H1 (cell line): Measurements from ENCODE around the gene BLOC1S3.

ENCODE experiments used
- CBX8 ChIP-seq: fragments of 300-800, 300-1000 bp; sonication (generic); IDR thresholded peaks from 2 replicates; pipeline ENCODE4 v1.7.1; 2016; ENCODE audit warnings: low read depth, low read length, borderline replicate concordance
- CHD2 ChIP-seq: IDR thresholded peaks from 2 replicates; pipeline ENCODE4 v1.6.1; 2012; ENCODE audit warnings: low read length, improper control_type of control experiment
- CTCF ChIP-seq, 3 experiments: IDR thresholded peaks; 1 replicate in 2 of 3; 2 replicates in 1 of 3; pipeline versions ENCODE4 v1.5.1 to v1.6.1; 2011; ENCODE audit warnings: low read length in 3 of 3, mild to moderate bottlenecking in 3 of 3, inconsistent platforms in 2 of 3, low read depth in 1 of 3, moderate library complexity in 1 of 3; ENCODE audit not compliant: insufficient read depth in 1 of 3; ENCODE audit errors: control extremely low read depth in 1 of 3
- EZH2 ChIP-seq: fragments of 200-600 bp; sonication (generic); IDR thresholded peaks from 2 replicates; pipeline ENCODE4 v1.7.1; 2012; ENCODE audit warnings: low read depth, mild to moderate bottlenecking, moderate library complexity, low read length, inconsistent platforms; ENCODE audit not compliant: severe bottlenecking
- POLR2A ChIP-seq, 2 experiments: IDR thresholded peaks; 1 replicate in 1 of 2; 2 replicates in 1 of 2; pipeline ENCODE4 v1.6.1; 2011; ENCODE audit warnings: low read depth in 2 of 2, low read length in 2 of 2, mild to moderate bottlenecking in 2 of 2; ENCODE audit errors: control extremely low read depth in 1 of 2
- POLR2AphosphoS5 ChIP-seq: IDR thresholded peaks from 2 replicates; pipeline ENCODE4 v1.6.1; 2011; ENCODE audit warnings: low read depth, low read length
- RFX5 ChIP-seq: IDR thresholded peaks from 2 replicates; pipeline ENCODE4 v1.6.1; 2011; ENCODE audit warnings: low read depth, low read length, improper control_type of control experiment, borderline replicate concordance
- SIN3A ChIP-seq, 2 experiments: IDR thresholded peaks in 1 of 2; conservative IDR thresholded peaks in 1 of 2; 2 replicates each; pipeline ENCODE4 v1.6.1; 2011 to 2012; ENCODE audit warnings: low read length in 2 of 2, improper control_type of control experiment in 1 of 2, low read depth in 1 of 2, mild to moderate bottlenecking in 1 of 2
- SP1 ChIP-seq: IDR thresholded peaks from 2 replicates; pipeline ENCODE4 v1.6.1; 2011; ENCODE audit warnings: low read depth, low read length
- TCF12 ChIP-seq: IDR thresholded peaks from 2 replicates; pipeline ENCODE4 v1.6.1; 2011; ENCODE audit warnings: low read depth, mild to moderate bottlenecking, low read length

DNA sequence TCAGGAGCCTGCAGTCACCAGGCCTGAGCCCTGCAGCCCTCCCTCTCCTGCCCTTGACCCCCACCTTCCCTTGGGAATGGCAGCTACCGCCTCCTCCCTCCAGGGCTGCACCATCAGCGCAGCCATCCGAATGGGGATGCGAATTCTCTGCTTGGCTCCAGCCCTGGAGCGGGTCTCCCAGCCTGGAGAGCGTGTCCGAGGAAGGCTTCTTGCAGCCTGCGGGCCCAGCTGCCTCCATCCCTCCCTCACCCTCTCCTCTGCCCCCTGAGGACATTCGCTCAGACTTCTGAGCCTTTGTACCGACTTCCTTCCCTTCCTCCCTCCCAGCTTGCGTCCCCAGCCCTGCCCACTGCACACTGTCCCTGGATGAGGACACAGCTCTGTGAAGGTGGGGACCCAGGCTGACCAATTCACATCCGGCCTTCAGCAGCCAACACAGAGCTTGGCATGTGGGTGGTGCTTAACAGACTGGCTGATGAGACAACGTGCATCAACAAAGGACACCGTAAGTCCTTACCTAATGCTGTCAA is 11.8 kb upstream of the BLOC1S3 start:
- TF ChIP-seq CBX8 (no peak), POLR2AphosphoS5 (no peak), CTCF (IDR thresholded peaks at IDR 0.05; ENCODE audit: control extremely low read depth in 1 of 3, insufficient read depth in 1 of 3, low read depth in 1 of 3, low read length in 3 of 3) (no peak), SIN3A (conservative IDR thresholded peaks at IDR 0.05 in 1 of 2, IDR thresholded peaks at IDR 0.05 in 1 of 2; ENCODE audit: low read depth in 1 of 2, low read length in 2 of 2) (no peak), EZH2 (no peak), POLR2A (IDR thresholded peaks at IDR 0.05; ENCODE audit: control extremely low read depth in 1 of 2, low read depth in 2 of 2, low read length in 2 of 2) (no peak), TCF12 (no peak), CHD2 (no peak), RFX5 (no peak), SP1 (no peak)
